ENCODE data around the gene KMT2B.

The KMT2B gene

GRCh38 chr19:35727053-35727955, 9.5 kb downstream of the KMT2B start:
- DNase-seq (ENCODE audit: low spot score), result no peak

GRCh38 chr19:35727956-35728706, 10.3 kb downstream of the KMT2B start:
- DNase-seq (ENCODE audit: low spot score), result no peak

GRCh38 chr19:35729021-35729420, 11.2 kb downstream of the KMT2B start:
- DNase-seq (ENCODE audit: low spot score), result no peak

GRCh38 chr19:35729763-35730162, 12.0 kb downstream of the KMT2B start:
- DNase-seq (ENCODE audit: low spot score), result no peak

- no peak for DNase-seq (ENCODE audit: low spot score)
Observed at GRCh38 chr19:35730326-35730725, 12.5 kb downstream of the KMT2B start.

- DNase-seq (ENCODE audit: low spot score), result no peak
Observed at GRCh38 chr19:35731353-35731752, 13.6 kb downstream of the KMT2B start.

GRCh38 chr19:35731779-35732405, 14.1 kb downstream of the KMT2B start:
- no peak for DNase-seq (ENCODE audit: low spot score)

GRCh38 chr19:35732540-35733179, 14.9 kb downstream of the KMT2B start:
- no peak for DNase-seq (ENCODE audit: low spot score)

GRCh38 chr19:35733180-35734125, 15.7 kb downstream of the KMT2B start:
- no peak for DNase-seq (ENCODE audit: low spot score)

- no peak for DNase-seq (ENCODE audit: low spot score)
Observed at GRCh38 chr19:35734273-35734672, 16.5 kb downstream of the KMT2B start.

GRCh38 chr19:35734889-35735288, 17.1 kb downstream of the KMT2B start:
- DNase-seq (ENCODE audit: low spot score), result no peak

GRCh38 chr19:35736913-35737886, 19.4 kb downstream of the KMT2B start:
- DNase-seq (ENCODE audit: low spot score), result peak; percentile 67

GRCh38 chr19:35738021-35738886, 20.5 kb downstream of the KMT2B start:
- DNase-seq (ENCODE audit: low spot score), result no peak

- no peak for DNase-seq (ENCODE audit: low spot score)
Observed at GRCh38 chr19:35738887-35739229, 21.1 kb downstream of the KMT2B start.

- no peak for DNase-seq (ENCODE audit: low spot score)
Observed at GRCh38 chr19:35739275-35740107, 21.7 kb downstream of the KMT2B start.

GRCh38 chr19:35740108-35740422, 22.3 kb downstream of the KMT2B start:
- no peak for DNase-seq (ENCODE audit: low spot score)

GRCh38 chr19:35740423-35741202, 22.8 kb downstream of the KMT2B start:
- peak; percentile 100 for DNase-seq (ENCODE audit: low spot score)

GRCh38 chr19:35741203-35741515, 23.4 kb downstream of the KMT2B start:
- DNase-seq (ENCODE audit: low spot score), result no peak

All from HuH-7 (cell line).